Prostate gland (tissue), 2 donors: ENCODE data around the gene MCU.

Source experiments
- POLR2AphosphoS5 ChIP-seq: sonication (generic); formaldehyde crosslinking; IDR thresholded peaks from one replicate; pipeline ENCODE4 v1.6.1; 2017; ENCODE audit warnings: antibody characterized with exemption
- TF ChIP-seq, protein P1 (sequence below), 4 experiments: fragments of 200-600 bp in 2 of 4; fragments of 450-650 bp in 2 of 4; sonication (generic) in 2 of 4; IDR thresholded peaks; 1 replicate in 3 of 4; 2 replicates in 1 of 4; pipeline ENCODE4 v1.5.1; 2016 to 2019; ENCODE audit warnings: antibody characterized with exemption in 4 of 4, mild to moderate bottlenecking in 2 of 4, moderate library complexity in 2 of 4

DNA sequence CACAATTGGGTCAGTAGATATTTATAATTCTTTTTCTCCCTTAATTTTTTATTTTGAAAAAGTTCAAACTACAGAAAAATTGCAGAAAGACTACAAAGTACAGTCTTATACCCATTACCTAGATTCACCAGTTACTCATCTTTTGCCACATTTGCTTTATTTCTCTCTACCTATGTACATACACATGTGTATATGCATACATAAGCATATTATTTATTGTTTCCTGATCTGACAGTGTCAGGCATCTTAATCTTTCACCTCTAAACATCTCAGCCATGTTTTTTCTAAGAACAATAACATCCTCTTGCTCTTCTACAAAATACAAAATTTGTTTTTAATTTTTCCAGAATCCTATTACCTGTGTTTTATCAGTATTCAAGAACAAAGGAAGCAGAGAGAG is 133.2 kb downstream of the MCU start:
- TF ChIP-seq, protein P1, sequence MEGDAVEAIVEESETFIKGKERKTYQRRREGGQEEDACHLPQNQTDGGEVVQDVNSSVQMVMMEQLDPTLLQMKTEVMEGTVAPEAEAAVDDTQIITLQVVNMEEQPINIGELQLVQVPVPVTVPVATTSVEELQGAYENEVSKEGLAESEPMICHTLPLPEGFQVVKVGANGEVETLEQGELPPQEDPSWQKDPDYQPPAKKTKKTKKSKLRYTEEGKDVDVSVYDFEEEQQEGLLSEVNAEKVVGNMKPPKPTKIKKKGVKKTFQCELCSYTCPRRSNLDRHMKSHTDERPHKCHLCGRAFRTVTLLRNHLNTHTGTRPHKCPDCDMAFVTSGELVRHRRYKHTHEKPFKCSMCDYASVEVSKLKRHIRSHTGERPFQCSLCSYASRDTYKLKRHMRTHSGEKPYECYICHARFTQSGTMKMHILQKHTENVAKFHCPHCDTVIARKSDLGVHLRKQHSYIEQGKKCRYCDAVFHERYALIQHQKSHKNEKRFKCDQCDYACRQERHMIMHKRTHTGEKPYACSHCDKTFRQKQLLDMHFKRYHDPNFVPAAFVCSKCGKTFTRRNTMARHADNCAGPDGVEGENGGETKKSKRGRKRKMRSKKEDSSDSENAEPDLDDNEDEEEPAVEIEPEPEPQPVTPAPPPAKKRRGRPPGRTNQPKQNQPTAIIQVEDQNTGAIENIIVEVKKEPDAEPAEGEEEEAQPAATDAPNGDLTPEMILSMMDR (IDR thresholded peaks at IDR 0.05), result no peak
- no peak for TF ChIP-seq POLR2AphosphoS5
